ENCODE results near the gene PLK3.

DNA sequence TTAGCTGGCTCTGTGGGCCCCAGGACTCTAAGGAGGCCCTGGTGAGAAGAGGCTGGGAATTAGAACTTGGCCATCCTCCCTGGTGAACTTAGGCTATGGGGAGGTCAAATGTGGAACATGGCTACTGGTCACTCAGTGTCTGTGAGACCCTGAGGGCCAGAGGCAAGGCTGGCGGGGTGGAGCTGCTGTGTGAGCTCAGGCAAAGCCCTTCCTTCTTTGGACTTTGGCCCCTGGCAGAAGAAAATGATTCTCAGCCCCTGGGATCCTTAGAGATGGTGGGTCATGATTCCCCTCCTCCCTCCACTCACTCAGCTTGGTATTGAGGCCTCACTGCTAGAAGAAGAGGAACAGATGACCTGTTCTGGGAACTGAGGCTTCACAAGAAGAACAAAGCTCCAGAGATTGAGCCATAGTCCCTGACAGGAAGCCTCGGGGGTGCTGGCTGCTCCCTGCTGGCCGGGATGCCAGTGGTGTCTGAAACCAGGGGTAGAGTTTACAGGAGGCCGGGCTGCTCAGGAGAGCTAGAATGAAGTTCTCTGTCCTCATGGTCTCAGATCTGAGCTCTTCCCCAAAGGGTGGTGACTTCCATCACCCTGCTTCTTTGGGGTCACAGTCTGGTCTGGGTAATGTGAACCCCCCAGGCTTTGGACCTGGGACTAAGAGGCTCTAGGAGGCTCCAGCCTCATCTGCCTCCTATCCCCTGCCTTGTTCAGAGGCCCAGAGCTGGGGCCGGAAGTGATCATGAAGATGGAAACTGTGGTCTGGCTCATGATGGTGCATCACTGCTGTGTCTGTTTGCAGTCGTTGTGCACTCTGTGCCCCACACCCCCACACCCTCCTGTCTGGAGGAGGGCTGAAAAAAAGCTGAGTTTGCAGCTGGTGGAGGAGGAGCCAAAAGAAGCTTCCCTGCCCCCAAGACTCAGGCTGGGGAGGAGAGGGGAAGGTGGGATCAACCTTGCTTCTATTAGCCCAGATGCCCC is 9.1 kb downstream of the PLK3 start:
- TF ChIP-seq RCOR1 (IDR thresholded peaks at IDR 0.05; ENCODE audit: low read depth, low read length), result no peak
- TF ChIP-seq MAZ (IDR thresholded peaks at IDR 0.05; ENCODE audit: borderline replicate concordance, low read depth, low read length), result no peak
- TF ChIP-seq, protein P1, sequence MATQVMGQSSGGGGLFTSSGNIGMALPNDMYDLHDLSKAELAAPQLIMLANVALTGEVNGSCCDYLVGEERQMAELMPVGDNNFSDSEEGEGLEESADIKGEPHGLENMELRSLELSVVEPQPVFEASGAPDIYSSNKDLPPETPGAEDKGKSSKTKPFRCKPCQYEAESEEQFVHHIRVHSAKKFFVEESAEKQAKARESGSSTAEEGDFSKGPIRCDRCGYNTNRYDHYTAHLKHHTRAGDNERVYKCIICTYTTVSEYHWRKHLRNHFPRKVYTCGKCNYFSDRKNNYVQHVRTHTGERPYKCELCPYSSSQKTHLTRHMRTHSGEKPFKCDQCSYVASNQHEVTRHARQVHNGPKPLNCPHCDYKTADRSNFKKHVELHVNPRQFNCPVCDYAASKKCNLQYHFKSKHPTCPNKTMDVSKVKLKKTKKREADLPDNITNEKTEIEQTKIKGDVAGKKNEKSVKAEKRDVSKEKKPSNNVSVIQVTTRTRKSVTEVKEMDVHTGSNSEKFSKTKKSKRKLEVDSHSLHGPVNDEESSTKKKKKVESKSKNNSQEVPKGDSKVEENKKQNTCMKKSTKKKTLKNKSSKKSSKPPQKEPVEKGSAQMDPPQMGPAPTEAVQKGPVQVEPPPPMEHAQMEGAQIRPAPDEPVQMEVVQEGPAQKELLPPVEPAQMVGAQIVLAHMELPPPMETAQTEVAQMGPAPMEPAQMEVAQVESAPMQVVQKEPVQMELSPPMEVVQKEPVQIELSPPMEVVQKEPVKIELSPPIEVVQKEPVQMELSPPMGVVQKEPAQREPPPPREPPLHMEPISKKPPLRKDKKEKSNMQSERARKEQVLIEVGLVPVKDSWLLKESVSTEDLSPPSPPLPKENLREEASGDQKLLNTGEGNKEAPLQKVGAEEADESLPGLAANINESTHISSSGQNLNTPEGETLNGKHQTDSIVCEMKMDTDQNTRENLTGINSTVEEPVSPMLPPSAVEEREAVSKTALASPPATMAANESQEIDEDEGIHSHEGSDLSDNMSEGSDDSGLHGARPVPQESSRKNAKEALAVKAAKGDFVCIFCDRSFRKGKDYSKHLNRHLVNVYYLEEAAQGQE (IDR thresholded peaks at IDR 0.05), result no peak
- TF ChIP-seq TFCP2L1 (CRISPR knock-in tag; IDR thresholded peaks at IDR 0.05), result no peak
- TF ChIP-seq ZSCAN20 (CRISPR knock-in tag; IDR thresholded peaks at IDR 0.05), result no peak
- TF ChIP-seq, protein P2, sequence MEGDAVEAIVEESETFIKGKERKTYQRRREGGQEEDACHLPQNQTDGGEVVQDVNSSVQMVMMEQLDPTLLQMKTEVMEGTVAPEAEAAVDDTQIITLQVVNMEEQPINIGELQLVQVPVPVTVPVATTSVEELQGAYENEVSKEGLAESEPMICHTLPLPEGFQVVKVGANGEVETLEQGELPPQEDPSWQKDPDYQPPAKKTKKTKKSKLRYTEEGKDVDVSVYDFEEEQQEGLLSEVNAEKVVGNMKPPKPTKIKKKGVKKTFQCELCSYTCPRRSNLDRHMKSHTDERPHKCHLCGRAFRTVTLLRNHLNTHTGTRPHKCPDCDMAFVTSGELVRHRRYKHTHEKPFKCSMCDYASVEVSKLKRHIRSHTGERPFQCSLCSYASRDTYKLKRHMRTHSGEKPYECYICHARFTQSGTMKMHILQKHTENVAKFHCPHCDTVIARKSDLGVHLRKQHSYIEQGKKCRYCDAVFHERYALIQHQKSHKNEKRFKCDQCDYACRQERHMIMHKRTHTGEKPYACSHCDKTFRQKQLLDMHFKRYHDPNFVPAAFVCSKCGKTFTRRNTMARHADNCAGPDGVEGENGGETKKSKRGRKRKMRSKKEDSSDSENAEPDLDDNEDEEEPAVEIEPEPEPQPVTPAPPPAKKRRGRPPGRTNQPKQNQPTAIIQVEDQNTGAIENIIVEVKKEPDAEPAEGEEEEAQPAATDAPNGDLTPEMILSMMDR (IDR thresholded peaks at IDR 0.05), result no peak
